MM.1S (cell line): ENCODE results near the gene NEURL1.

ENCODE experiments used
- EZH2 ChIP-seq: fragments of 300-600 bp; sonication (generic); optimal IDR thresholded peaks from 2 replicates; pipeline ENCODE3; 2017; ENCODE audit warnings: low read depth, mild to moderate bottlenecking, antibody characterized with exemption, low read length, mixed read lengths
- EZH2phosphoT487 ChIP-seq: fragments of 300-600 bp; sonication (generic); IDR thresholded peaks from 2 replicates; pipeline ENCODE4 v1.6.1; 2018; ENCODE audit warnings: antibody characterized with exemption, low read length
- TF ChIP-seq, protein P1 (sequence below): fragments of 300-600 bp; sonication (generic); IDR thresholded peaks from 2 replicates; pipeline ENCODE4 v1.5.1; 2016; ENCODE audit warnings: antibody characterized with exemption, low read length, mixed read lengths

DNA sequence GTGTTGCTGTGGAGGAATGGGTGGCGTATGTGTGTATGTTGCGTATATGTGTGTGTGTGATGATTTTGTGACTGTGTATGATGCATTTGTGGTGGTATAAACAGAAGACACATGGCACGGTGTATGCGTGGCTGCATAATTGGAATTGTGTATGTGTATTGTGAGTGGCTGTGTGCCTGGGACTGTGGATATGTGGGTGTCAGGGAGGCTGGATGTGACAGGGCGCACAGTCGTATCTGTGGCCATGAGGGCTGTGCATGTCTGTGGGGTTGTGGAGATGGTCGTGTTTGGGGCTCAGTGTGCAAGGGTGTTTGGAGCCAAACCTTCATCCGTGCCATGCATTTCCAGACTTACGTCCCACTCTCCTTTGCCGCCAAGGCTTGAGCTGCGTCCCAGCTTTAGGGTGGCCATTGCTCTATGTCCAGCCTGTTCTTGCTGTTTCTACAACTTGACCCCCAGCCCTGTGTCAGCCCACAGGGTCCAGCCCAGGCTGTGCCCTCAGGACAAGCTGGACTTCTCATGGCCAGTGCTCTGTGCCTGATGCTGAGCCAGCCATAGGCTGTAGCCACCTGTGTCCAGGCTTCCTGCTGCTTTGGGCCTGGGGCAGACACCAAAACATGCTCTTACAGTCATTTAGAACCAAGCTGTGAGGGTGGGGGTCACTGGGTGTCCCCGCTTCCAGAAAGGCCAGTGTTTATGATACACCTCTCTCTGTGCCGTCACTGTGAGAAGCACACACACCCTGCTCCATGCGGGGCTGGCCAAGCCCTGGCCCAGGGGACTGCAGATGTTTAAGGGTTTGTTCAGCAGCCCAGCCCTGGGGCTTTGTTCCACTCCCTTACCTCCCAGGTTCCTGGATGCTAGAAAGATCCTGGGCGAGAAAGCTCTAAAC, 127.6 kb downstream of the NEURL1 start:
- TF ChIP-seq, protein P1, sequence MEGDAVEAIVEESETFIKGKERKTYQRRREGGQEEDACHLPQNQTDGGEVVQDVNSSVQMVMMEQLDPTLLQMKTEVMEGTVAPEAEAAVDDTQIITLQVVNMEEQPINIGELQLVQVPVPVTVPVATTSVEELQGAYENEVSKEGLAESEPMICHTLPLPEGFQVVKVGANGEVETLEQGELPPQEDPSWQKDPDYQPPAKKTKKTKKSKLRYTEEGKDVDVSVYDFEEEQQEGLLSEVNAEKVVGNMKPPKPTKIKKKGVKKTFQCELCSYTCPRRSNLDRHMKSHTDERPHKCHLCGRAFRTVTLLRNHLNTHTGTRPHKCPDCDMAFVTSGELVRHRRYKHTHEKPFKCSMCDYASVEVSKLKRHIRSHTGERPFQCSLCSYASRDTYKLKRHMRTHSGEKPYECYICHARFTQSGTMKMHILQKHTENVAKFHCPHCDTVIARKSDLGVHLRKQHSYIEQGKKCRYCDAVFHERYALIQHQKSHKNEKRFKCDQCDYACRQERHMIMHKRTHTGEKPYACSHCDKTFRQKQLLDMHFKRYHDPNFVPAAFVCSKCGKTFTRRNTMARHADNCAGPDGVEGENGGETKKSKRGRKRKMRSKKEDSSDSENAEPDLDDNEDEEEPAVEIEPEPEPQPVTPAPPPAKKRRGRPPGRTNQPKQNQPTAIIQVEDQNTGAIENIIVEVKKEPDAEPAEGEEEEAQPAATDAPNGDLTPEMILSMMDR: no peak
- TF ChIP-seq EZH2phosphoT487: no peak
- TF ChIP-seq EZH2: no peak
